ENCODE measurements around the gene PTPRE.
A peak's percentile ranks its signal among the peaks of the same experiment; 100 is the strongest.

The PTPRE gene

GRCh38 chr10:128114901-128115300 lies 208.0 kb downstream of the PTPRE start:
- peaks cover 37% of the 10 kb centered on the region for H3K36me3 ChIP-seq (ENCODE audit: control insufficient read depth, insufficient read depth, low read length)
- no peaks in the 10 kb centered on the region for H3K27me3 ChIP-seq (ENCODE audit: control insufficient read depth, insufficient read depth, low read length)
- H3K4me1 ChIP-seq (ENCODE audit: control insufficient read depth, insufficient read depth, low read length): no peaks in the 10 kb centered on the region
- no CpG with 5 or more reads among the region's 2 CpGs for WGBS (ENCODE audit: insufficient coverage, insufficient read length)
- H3K9me3 ChIP-seq (ENCODE audit: control insufficient read depth, insufficient read depth, low read length): no peaks in the 10 kb centered on the region
- no peak overlapping the region for H3K27ac ChIP-seq (ENCODE audit: low read length)
- no peak overlapping the region for H3K4me3 ChIP-seq (ENCODE audit: low read length)
- no peak for DNase-seq (ENCODE audit: low read depth, low spot score)

GRCh38 chr10:128115356-128115755 lies 208.5 kb downstream of the PTPRE start:
- WGBS (ENCODE audit: insufficient coverage, insufficient read length): no CpG with 5 or more reads among the region's 8 CpGs
- Histone ChIP-seq H3K36me3 (ENCODE audit: control insufficient read depth, insufficient read depth, low read length) (peaks cover 37% of the 10 kb centered on the region), H3K27ac (ENCODE audit: low read length) (no peak overlapping the region), H3K9me3 (ENCODE audit: control insufficient read depth, insufficient read depth, low read length) (no peaks in the 10 kb centered on the region), H3K4me1 (ENCODE audit: control insufficient read depth, insufficient read depth, low read length) (no peaks in the 10 kb centered on the region), H3K4me3 (ENCODE audit: low read length) (no peak overlapping the region), H3K27me3 (ENCODE audit: control insufficient read depth, insufficient read depth, low read length) (no peaks in the 10 kb centered on the region)
- DNase-seq (ENCODE audit: low read depth, low spot score): no peak

GRCh38 chr10:128116187-128116586 lies 209.3 kb downstream of the PTPRE start:
- H3K27me3 ChIP-seq (ENCODE audit: control insufficient read depth, insufficient read depth, low read length): no peaks in the 10 kb centered on the region
- DNase-seq (ENCODE audit: low read depth, low spot score): no peak
- no peak overlapping the region for H3K27ac ChIP-seq (ENCODE audit: low read length)
- no peaks in the 10 kb centered on the region for H3K4me1 ChIP-seq (ENCODE audit: control insufficient read depth, insufficient read depth, low read length)
- no peaks in the 10 kb centered on the region for H3K9me3 ChIP-seq (ENCODE audit: control insufficient read depth, insufficient read depth, low read length)
- H3K36me3 ChIP-seq (ENCODE audit: control insufficient read depth, insufficient read depth, low read length): peaks cover 37% of the 10 kb centered on the region
- WGBS (ENCODE audit: insufficient coverage, insufficient read length): no CpG with 5 or more reads among the region's 4 CpGs
- H3K4me3 ChIP-seq (ENCODE audit: low read length): no peak overlapping the region

- DNase-seq (ENCODE audit: low read depth, low spot score): no peak
Measured at GRCh38 chr10:128116851-128117615, 210.1 kb downstream of the PTPRE start.

GRCh38 chr10:128121750-128122412 lies 215.0 kb downstream of the PTPRE start:
- Histone ChIP-seq H3K4me3 (ENCODE audit: low read length) (no peak overlapping the region), H3K27ac (ENCODE audit: low read length) (no peak overlapping the region), H3K36me3 (ENCODE audit: control insufficient read depth, insufficient read depth, low read length) (peaks cover 4% of the 10 kb centered on the region; the same call in 1 of the 2 replicates), H3K9me3 (ENCODE audit: control insufficient read depth, insufficient read depth, low read length) (no peaks in the 10 kb centered on the region), H3K27me3 (ENCODE audit: control insufficient read depth, insufficient read depth, low read length) (no peaks in the 10 kb centered on the region), H3K4me1 (ENCODE audit: control insufficient read depth, insufficient read depth, low read length) (no peaks in the 10 kb centered on the region; the same call in 1 of the 2 replicates)
- DNase-seq (ENCODE audit: low read depth, low spot score): no peak
- WGBS (ENCODE audit: insufficient coverage, insufficient read length): no CpG with 5 or more reads among the region's 5 CpGs

More at GRCh38 chr10:128116851-128117615, 210.1 kb downstream of the PTPRE start:
- no peaks in the 10 kb centered on the region for H3K27me3 ChIP-seq (ENCODE audit: control insufficient read depth, insufficient read depth, low read length)
- H3K36me3 ChIP-seq (ENCODE audit: control insufficient read depth, insufficient read depth, low read length): peaks cover 34% of the 10 kb centered on the region
- no peak overlapping the region for H3K4me3 ChIP-seq (ENCODE audit: low read length)
- no CpG with 5 or more reads among the region's 13 CpGs for WGBS (ENCODE audit: insufficient coverage, insufficient read length)
- H3K9me3 ChIP-seq (ENCODE audit: control insufficient read depth, insufficient read depth, low read length): no peaks in the 10 kb centered on the region
- no peaks in the 10 kb centered on the region for H3K4me1 ChIP-seq (ENCODE audit: control insufficient read depth, insufficient read depth, low read length)
- H3K27ac ChIP-seq (ENCODE audit: low read length): no peak overlapping the region

GRCh38 chr10:128122931-128123330 lies 216.0 kb downstream of the PTPRE start:
- no peak overlapping the region for H3K4me3 ChIP-seq (ENCODE audit: low read length)
- no peaks in the 10 kb centered on the region for H3K9me3 ChIP-seq (ENCODE audit: control insufficient read depth, insufficient read depth, low read length)
- no peaks in the 10 kb centered on the region for H3K27me3 ChIP-seq (ENCODE audit: control insufficient read depth, insufficient read depth, low read length)
- H3K36me3 ChIP-seq (ENCODE audit: control insufficient read depth, insufficient read depth, low read length): peaks cover 4% of the 10 kb centered on the region; the same call in 1 of the 2 replicates
- DNase-seq (ENCODE audit: low read depth, low spot score): no peak
- peaks cover 2% of the 10 kb centered on the region; the same call in 1 of the 2 replicates for H3K4me1 ChIP-seq (ENCODE audit: control insufficient read depth, insufficient read depth, low read length)
- no peak overlapping the region for H3K27ac ChIP-seq (ENCODE audit: low read length)
- WGBS (ENCODE audit: insufficient coverage, insufficient read length): no CpG with 5 or more reads among the region's 2 CpGs

- Histone ChIP-seq H3K36me3 (ENCODE audit: control insufficient read depth, insufficient read depth, low read length) (peaks cover 4% of the 10 kb centered on the region; the same call in 1 of the 2 replicates), H3K9me3 (ENCODE audit: control insufficient read depth, insufficient read depth, low read length) (no peaks in the 10 kb centered on the region), H3K27ac (ENCODE audit: low read length) (no peak overlapping the region), H3K4me1 (ENCODE audit: control insufficient read depth, insufficient read depth, low read length) (peaks cover 2% of the 10 kb centered on the region; the same call in 1 of the 2 replicates), H3K27me3 (ENCODE audit: control insufficient read depth, insufficient read depth, low read length) (no peaks in the 10 kb centered on the region), H3K4me3 (ENCODE audit: low read length) (no peak overlapping the region)
- no peak for DNase-seq (ENCODE audit: low read depth, low spot score)
Measured at GRCh38 chr10:128123846-128124245, 216.9 kb downstream of the PTPRE start.

GRCh38 chr10:128124813-128125403 lies 218.0 kb downstream of the PTPRE start:
- Histone ChIP-seq H3K4me1 (ENCODE audit: control insufficient read depth, insufficient read depth, low read length) (peaks cover 2% of the 10 kb centered on the region; the same call in 1 of the 2 replicates), H3K36me3 (ENCODE audit: control insufficient read depth, insufficient read depth, low read length) (peaks cover 4% of the 10 kb centered on the region; the same call in 1 of the 2 replicates), H3K9me3 (ENCODE audit: control insufficient read depth, insufficient read depth, low read length) (no peaks in the 10 kb centered on the region), H3K27me3 (ENCODE audit: control insufficient read depth, insufficient read depth, low read length) (no peaks in the 10 kb centered on the region), H3K4me3 (ENCODE audit: low read length) (peak overlapping the region; percentile 61; the same call in 1 of the 2 replicates), H3K27ac (ENCODE audit: low read length) (no peak overlapping the region)
- WGBS (ENCODE audit: insufficient coverage, insufficient read length): 100% methylated on average over 1 of the region's 11 CpGs
- DNase-seq (ENCODE audit: low read depth, low spot score): no peak

GRCh38 chr10:128125416-128125943 lies 218.6 kb downstream of the PTPRE start:
- WGBS (ENCODE audit: insufficient coverage, insufficient read length): 100% methylated on average over 1 of the region's 33 CpGs
- Histone ChIP-seq H3K36me3 (ENCODE audit: control insufficient read depth, insufficient read depth, low read length) (peaks cover 4% of the 10 kb centered on the region; the same call in 1 of the 2 replicates), H3K27ac (ENCODE audit: low read length) (no peak overlapping the region), H3K27me3 (ENCODE audit: control insufficient read depth, insufficient read depth, low read length) (no peaks in the 10 kb centered on the region), H3K4me1 (ENCODE audit: control insufficient read depth, insufficient read depth, low read length) (peaks cover 2% of the 10 kb centered on the region; the same call in 1 of the 2 replicates), H3K4me3 (ENCODE audit: low read length) (peak overlapping the region; percentile 61), H3K9me3 (ENCODE audit: control insufficient read depth, insufficient read depth, low read length) (no peaks in the 10 kb centered on the region)
- DNase-seq (ENCODE audit: low read depth, low spot score): no peak

Data from iPS DF 6.9 (cell line).